ENCODE measurements around the gene PTPRF.

GRCh38 chr1:43570715-43571114, 40.0 kb downstream of the PTPRF start:
- TF ChIP-seq CTCF (IDR thresholded peaks at IDR 0.05; ENCODE audit: insufficient read depth, low read length, poor library complexity, severe bottlenecking) (no peak), EZH2phosphoT487 (conservative IDR thresholded peaks at IDR 0.05; ENCODE audit: low read length) (no peak)
